ENCODE measurements around the gene AOC3.
A peak's percentile ranks its signal among the peaks of the same experiment; 100 is the strongest.
"Not testable (repeated sequence)": the region's sequence is repeated elsewhere in the genome, so short reads cannot be mapped to it uniquely, and the experiment has no call there.

Gene AOC3

GRCh38 chr17:42895185-42895555, 44.2 kb downstream of the AOC3 start:
- Histone ChIP-seq H3K4me3 (peak overlapping the region in 1 of 2 donors; percentile 5), H3K9me3 (no peaks in the 10 kb centered on the region), H3K36me3 (no peaks in the 10 kb centered on the region), H3K4me1 (peaks cover 0 to 53% (median 44%) of the 10 kb centered on the region in 4 donors), H3K27ac (peak overlapping the region; percentile 81 to 83), H3K27me3 (no peaks in the 10 kb centered on the region)
- peak; percentile 86 to 92 for DNase-seq
- TF ChIP-seq CTCF (IDR thresholded peaks at IDR 0.05): no peak
- intact Hi-C loops (cut with DNase I; ENCODE audit: low total_unique reads): no loop called here

GRCh38 chr17:42898147-42898811, 47.3 kb downstream of the AOC3 start:
- TF ChIP-seq CTCF (IDR thresholded peaks at IDR 0.05): no peak
- intact Hi-C loops (cut with DNase I; ENCODE audit: low total_unique reads): no loop called here
- peaks cover 0 to 26% (median 21%) of the 10 kb centered on the region in 4 donors for H3K4me1 ChIP-seq

GRCh38 chr17:42899981-42900380, 49.0 kb downstream of the AOC3 start:
- DNase-seq; H3K4me3 ChIP-seq; H3K36me3 ChIP-seq; H3K4me1 ChIP-seq; H3K9me3 ChIP-seq; H3K27ac ChIP-seq; intact Hi-C loops (cut with DNase I; ENCODE audit: low total_unique reads); H3K27me3 ChIP-seq: not testable (repeated sequence)

More at GRCh38 chr17:42898147-42898811, 47.3 kb downstream of the AOC3 start:
- H3K27me3 ChIP-seq: no peaks in the 10 kb centered on the region
- no peaks in the 10 kb centered on the region for H3K36me3 ChIP-seq
- H3K27ac ChIP-seq: no peak overlapping the region
- DNase-seq: no peak
- no peaks in the 10 kb centered on the region for H3K9me3 ChIP-seq
- no peak overlapping the region for H3K4me3 ChIP-seq

GRCh38 chr17:42900460-42901331, 49.7 kb downstream of the AOC3 start, which contains the start of gene G6PC1:
TSS of gene G6PC1 (plus strand) at chr17:42900799. CDS start at chr17:42900877, 78 bp downstream.
- TF ChIP-seq CTCF (IDR thresholded peaks at IDR 0.05): no peak
- intact Hi-C loops (cut with DNase I; ENCODE audit: low total_unique reads): no loop called here
- no peak for DNase-seq
- Histone ChIP-seq H3K36me3 (no peaks in the 10 kb centered on the region), H3K4me1 (peaks cover 0 to 1% (median under 1%) of the 10 kb centered on the region in 4 donors), H3K9me3 (no peaks in the 10 kb centered on the region), H3K27ac (no peak within 1 kb of the TSS), H3K27me3 (no peaks in the 10 kb centered on the region), H3K4me3 (no peak within 1 kb of the TSS)

GRCh38 chr17:42901535-42902229, 50.7 kb downstream of the AOC3 start:
- no peak for DNase-seq
- H3K4me3 ChIP-seq: no peak overlapping the region
- H3K4me1 ChIP-seq: no peaks in the 10 kb centered on the region
- intact Hi-C loops (cut with DNase I; ENCODE audit: low total_unique reads): no loop called here
- no peaks in the 10 kb centered on the region for H3K36me3 ChIP-seq
- no peak for TF ChIP-seq CTCF (IDR thresholded peaks at IDR 0.05)
- H3K9me3 ChIP-seq: no peaks in the 10 kb centered on the region
- no peak overlapping the region for H3K27ac ChIP-seq
- no peaks in the 10 kb centered on the region for H3K27me3 ChIP-seq

All from tibial artery (tissue), 4 donors.